ENCODE results near the gene PAGE4. TPM values are rescaled to one million over a fixed set of nuclear protein-coding genes. Genes with fewer than 3 reads are reported as not detected.

PAGE4 gene
- total RNA-seq, 4 donors from 2014 or later = 1.5 to 77.2 TPM; not detected in 2

- Histone ChIP-seq H3K9me3 (no peaks in the 10 kb centered on the region), H3K27ac (no peak overlapping the region), H3K4me1 (no peaks in the 10 kb centered on the region), H3K36me3 (no peaks in the 10 kb centered on the region), H3K27me3 (no peaks in the 10 kb centered on the region), H3K4me3 (no peak overlapping the region)
- intact Hi-C loops (cut with DNase I; ENCODE audit: low total_unique reads) = no loop called here
- no peak for DNase-seq
- no peak for TF ChIP-seq CTCF (IDR thresholded peaks at IDR 0.05)
- TF ChIP-seq POLR2A (IDR thresholded peaks at IDR 0.05) = no peak
These were observed 13.5 kb downstream of the PAGE4 start for GRCh38 chrX:49842621-49843020.

- intact Hi-C loops (cut with DNase I; ENCODE audit: low total_unique reads) = no loop called here
These were observed 15.5 kb downstream of the PAGE4 start for GRCh38 chrX:49844611-49845010.

GRCh38 chrX:49845701-49846403 is 16.7 kb downstream of the PAGE4 start:
- no peaks in the 10 kb centered on the region for H3K27me3 ChIP-seq
- H3K4me3 ChIP-seq = no peak overlapping the region
- TF ChIP-seq POLR2A (IDR thresholded peaks at IDR 0.05) (no peak), CTCF (IDR thresholded peaks at IDR 0.05) (no peak)
- H3K4me1 ChIP-seq = no peaks in the 10 kb centered on the region
- intact Hi-C loops (cut with DNase I; ENCODE audit: low total_unique reads) = no loop called here
- no peaks in the 10 kb centered on the region for H3K9me3 ChIP-seq
- no peak overlapping the region for H3K27ac ChIP-seq
- H3K36me3 ChIP-seq = no peaks in the 10 kb centered on the region
- DNase-seq = no peak

More at GRCh38 chrX:49844611-49845010, 15.5 kb downstream of the PAGE4 start:
- DNase-seq = no peak
- TF ChIP-seq POLR2A (IDR thresholded peaks at IDR 0.05) = no peak
- H3K27me3 ChIP-seq = no peaks in the 10 kb centered on the region
- no peak overlapping the region for H3K27ac ChIP-seq
- no peaks in the 10 kb centered on the region for H3K9me3 ChIP-seq
- H3K36me3 ChIP-seq = no peaks in the 10 kb centered on the region
- no peak overlapping the region for H3K4me3 ChIP-seq
- H3K4me1 ChIP-seq = no peaks in the 10 kb centered on the region

- no peaks in the 10 kb centered on the region for H3K4me1 ChIP-seq
- no peak overlapping the region for H3K27ac ChIP-seq
- no peak overlapping the region for H3K4me3 ChIP-seq
- H3K9me3 ChIP-seq = no peaks in the 10 kb centered on the region
- DNase-seq = no peak
- no peaks in the 10 kb centered on the region for H3K36me3 ChIP-seq
- intact Hi-C loops (cut with DNase I; ENCODE audit: low total_unique reads) = no loop called here
- no peaks in the 10 kb centered on the region for H3K27me3 ChIP-seq
- no peak for TF ChIP-seq CTCF (IDR thresholded peaks at IDR 0.05)
- no peak for TF ChIP-seq POLR2A (IDR thresholded peaks at IDR 0.05)
These were observed 17.4 kb downstream of the PAGE4 start for GRCh38 chrX:49846522-49846921.

GRCh38 chrX:49848275-49848674 is 19.2 kb downstream of the PAGE4 start:
- no peaks in the 10 kb centered on the region for H3K9me3 ChIP-seq
- no peak overlapping the region for H3K4me3 ChIP-seq
- H3K27me3 ChIP-seq = no peaks in the 10 kb centered on the region
- DNase-seq = no peak
- no peak for TF ChIP-seq POLR2A (IDR thresholded peaks at IDR 0.05)
- no peaks in the 10 kb centered on the region for H3K4me1 ChIP-seq
- no peak overlapping the region for H3K27ac ChIP-seq
- intact Hi-C loops (cut with DNase I; ENCODE audit: low total_unique reads) = no loop called here
- no peaks in the 10 kb centered on the region for H3K36me3 ChIP-seq

GRCh38 chrX:49850028-49850427 is 20.9 kb downstream of the PAGE4 start:
- TF ChIP-seq CTCF (IDR thresholded peaks at IDR 0.05) (no peak), POLR2A (IDR thresholded peaks at IDR 0.05) (no peak)
- H3K4me3 ChIP-seq = no peak overlapping the region
- no peak overlapping the region for H3K27ac ChIP-seq
- H3K36me3 ChIP-seq = no peaks in the 10 kb centered on the region
- no peaks in the 10 kb centered on the region for H3K9me3 ChIP-seq
- DNase-seq = no peak
- intact Hi-C loops (cut with DNase I; ENCODE audit: low total_unique reads) = no loop called here
- H3K27me3 ChIP-seq = no peaks in the 10 kb centered on the region
- H3K4me1 ChIP-seq = no peaks in the 10 kb centered on the region
